Measurements from ENCODE around the gene FBXW7.

DNA sequence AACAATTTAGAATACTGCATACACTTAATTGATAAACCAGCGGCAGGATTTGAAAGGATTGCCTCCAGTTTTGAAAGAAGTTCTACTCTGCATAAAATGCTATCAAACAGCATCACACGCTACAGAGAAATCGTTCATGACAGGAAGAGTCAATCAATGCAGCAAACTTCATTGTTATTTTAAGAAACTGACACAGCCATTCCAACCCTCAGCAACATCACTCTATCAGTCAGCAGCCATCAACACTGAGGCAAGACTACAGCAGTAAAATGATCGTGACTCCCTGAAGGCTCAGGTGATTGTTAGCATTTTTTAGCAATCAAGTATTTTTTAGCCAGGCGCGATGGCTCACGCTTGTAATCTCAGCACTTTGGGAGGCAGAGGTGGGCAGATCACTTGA, 98.3 kb downstream of the FBXW7 start:
- TF ChIP-seq, protein P1, sequence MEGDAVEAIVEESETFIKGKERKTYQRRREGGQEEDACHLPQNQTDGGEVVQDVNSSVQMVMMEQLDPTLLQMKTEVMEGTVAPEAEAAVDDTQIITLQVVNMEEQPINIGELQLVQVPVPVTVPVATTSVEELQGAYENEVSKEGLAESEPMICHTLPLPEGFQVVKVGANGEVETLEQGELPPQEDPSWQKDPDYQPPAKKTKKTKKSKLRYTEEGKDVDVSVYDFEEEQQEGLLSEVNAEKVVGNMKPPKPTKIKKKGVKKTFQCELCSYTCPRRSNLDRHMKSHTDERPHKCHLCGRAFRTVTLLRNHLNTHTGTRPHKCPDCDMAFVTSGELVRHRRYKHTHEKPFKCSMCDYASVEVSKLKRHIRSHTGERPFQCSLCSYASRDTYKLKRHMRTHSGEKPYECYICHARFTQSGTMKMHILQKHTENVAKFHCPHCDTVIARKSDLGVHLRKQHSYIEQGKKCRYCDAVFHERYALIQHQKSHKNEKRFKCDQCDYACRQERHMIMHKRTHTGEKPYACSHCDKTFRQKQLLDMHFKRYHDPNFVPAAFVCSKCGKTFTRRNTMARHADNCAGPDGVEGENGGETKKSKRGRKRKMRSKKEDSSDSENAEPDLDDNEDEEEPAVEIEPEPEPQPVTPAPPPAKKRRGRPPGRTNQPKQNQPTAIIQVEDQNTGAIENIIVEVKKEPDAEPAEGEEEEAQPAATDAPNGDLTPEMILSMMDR (conservative IDR thresholded peaks at IDR 0.05) = no peak
- no peak for TF ChIP-seq ZFX (IDR thresholded peaks at IDR 0.05)

Data from C4-2B (cell line).